NCI-H524 (cell line): Measurements from ENCODE around the gene GGT5.
A peak's percentile ranks its signal among the peaks of the same experiment; 100 is the strongest.
"Not testable (repeated sequence)": the region's sequence is repeated elsewhere in the genome, so short reads cannot be mapped to it uniquely, and the experiment has no call there.

Experiments
- DNase-seq, 2 experiments: peaks; one replicate each; lab custom pipeline; 2025; lab: John Stamatoyannopoulos, UW

GGT5 gene

GRCh38 chr22:24183321-24184031 lies 61.4 kb downstream of the GGT5 start:
- no peak for DNase-seq

- not testable (repeated sequence) for DNase-seq
Measured at GRCh38 chr22:24182900-24183246, 62.0 kb downstream of the GGT5 start.

- DNase-seq: peak; percentile 63 to 77
Measured at GRCh38 chr22:24181996-24182899, 62.6 kb downstream of the GGT5 start.

GRCh38 chr22:24181088-24181995 lies 63.5 kb downstream of the GGT5 start, which contains the start of gene SUSD2:
Gene SUSD2 (plus strand): TSS chr22:24181487. CDS start chr22:24181520, 33 bp downstream.
- peak; percentile 93 to 98 for DNase-seq

- no peak for DNase-seq
Measured at GRCh38 chr22:24180316-24181087, 64.4 kb downstream of the GGT5 start.

- no peak for DNase-seq
Measured at GRCh38 chr22:24179478-24180210, 65.2 kb downstream of the GGT5 start.

- DNase-seq: peak; percentile 38 to 67
Measured at GRCh38 chr22:24178502-24179440, 66.1 kb downstream of the GGT5 start.

GRCh38 chr22:24178021-24178431 lies 66.9 kb downstream of the GGT5 start:
- DNase-seq: no peak

- peak in 1 of 2 experiments; percentile 18 for DNase-seq
Measured at GRCh38 chr22:24177456-24177855, 67.4 kb downstream of the GGT5 start.

- DNase-seq: no peak
Measured at GRCh38 chr22:24177045-24177444, 67.8 kb downstream of the GGT5 start.

- no peak for DNase-seq
Measured at GRCh38 chr22:24176630-24177029, 68.3 kb downstream of the GGT5 start.

GRCh38 chr22:24176040-24176439 lies 68.8 kb downstream of the GGT5 start:
- DNase-seq: no peak

GRCh38 chr22:24175160-24175808 lies 69.6 kb downstream of the GGT5 start:
- peak; percentile 56 to 84 for DNase-seq

GRCh38 chr22:24171822-24172221 lies 73.1 kb downstream of the GGT5 start:
- DNase-seq: no peak

GRCh38 chr22:24170632-24171031 lies 74.2 kb downstream of the GGT5 start:
- DNase-seq: no peak

GRCh38 chr22:24170188-24170587 lies 74.7 kb downstream of the GGT5 start:
- no peak for DNase-seq
